ENCODE measurements around the gene SMYD3. TPM values are rescaled to one million over a fixed set of nuclear protein-coding genes. Genes with fewer than 3 reads are reported as not detected.

The SMYD3 gene
- polyA plus RNA-seq, 2 of the 4 experiments (the other 2 are of a cell fraction), result 18.2 to 35.2 TPM

DNA sequence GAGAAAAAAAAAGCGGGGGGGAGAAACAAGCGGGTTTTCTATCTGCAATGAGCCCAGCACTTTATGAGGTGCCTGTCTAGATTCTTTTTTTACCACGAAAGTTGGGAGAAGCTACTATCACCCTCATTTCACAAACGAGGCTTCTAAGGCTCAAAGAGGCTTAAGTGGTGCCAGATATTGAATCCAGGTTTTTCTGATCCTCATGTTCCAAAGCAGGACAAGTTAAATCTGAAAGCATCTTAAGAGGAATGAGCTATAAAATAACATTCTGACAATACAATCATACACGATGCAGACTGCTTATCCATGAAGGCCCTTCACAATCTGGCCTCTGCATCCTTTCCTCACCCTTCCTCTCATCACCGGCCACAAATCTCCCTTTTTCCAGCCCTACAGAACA, 549.1 kb downstream of the SMYD3 start (continued):
- TF ChIP-seq, protein P1, sequence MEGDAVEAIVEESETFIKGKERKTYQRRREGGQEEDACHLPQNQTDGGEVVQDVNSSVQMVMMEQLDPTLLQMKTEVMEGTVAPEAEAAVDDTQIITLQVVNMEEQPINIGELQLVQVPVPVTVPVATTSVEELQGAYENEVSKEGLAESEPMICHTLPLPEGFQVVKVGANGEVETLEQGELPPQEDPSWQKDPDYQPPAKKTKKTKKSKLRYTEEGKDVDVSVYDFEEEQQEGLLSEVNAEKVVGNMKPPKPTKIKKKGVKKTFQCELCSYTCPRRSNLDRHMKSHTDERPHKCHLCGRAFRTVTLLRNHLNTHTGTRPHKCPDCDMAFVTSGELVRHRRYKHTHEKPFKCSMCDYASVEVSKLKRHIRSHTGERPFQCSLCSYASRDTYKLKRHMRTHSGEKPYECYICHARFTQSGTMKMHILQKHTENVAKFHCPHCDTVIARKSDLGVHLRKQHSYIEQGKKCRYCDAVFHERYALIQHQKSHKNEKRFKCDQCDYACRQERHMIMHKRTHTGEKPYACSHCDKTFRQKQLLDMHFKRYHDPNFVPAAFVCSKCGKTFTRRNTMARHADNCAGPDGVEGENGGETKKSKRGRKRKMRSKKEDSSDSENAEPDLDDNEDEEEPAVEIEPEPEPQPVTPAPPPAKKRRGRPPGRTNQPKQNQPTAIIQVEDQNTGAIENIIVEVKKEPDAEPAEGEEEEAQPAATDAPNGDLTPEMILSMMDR (IDR thresholded peaks at IDR 0.05), result no peak
- no peak for TF ChIP-seq TFCP2L1 (CRISPR knock-in tag; IDR thresholded peaks at IDR 0.05)
- no peak for TF ChIP-seq CBX8 (IDR thresholded peaks at IDR 0.05)
- no peak for TF ChIP-seq ZC3H11A (IDR thresholded peaks at IDR 0.05)

- WGBS (ENCODE audit: missing lambda C conversion rate), result 89% methylated on average over 7 of the region's 7 CpGs
- Histone ChIP-seq H3K4me3 (no peak overlapping the region), H3K9me3 (no peaks in the 10 kb centered on the region), H3K4me1 (peaks cover 4% of the 10 kb centered on the region; the same call in 1 of the 3 replicates), H3K4me2 (no peak overlapping the region), H3K27ac (no peak overlapping the region)
- no peak for TF ChIP-seq EHMT2 (IDR thresholded peaks at IDR 0.05; ENCODE audit: low read depth)
- no peak for TF ChIP-seq HOXB5 (CRISPR knock-in tag; IDR thresholded peaks at IDR 0.05)
- TF ChIP-seq CHD2 (IDR thresholded peaks at IDR 0.05; ENCODE audit: low read length, partially characterized antibody), result no peak
- no peak for TF ChIP-seq ZSCAN20 (CRISPR knock-in tag; IDR thresholded peaks at IDR 0.05)
- TF ChIP-seq BCL3 (IDR thresholded peaks at IDR 0.05), result no peak
- TF ChIP-seq FOSL2 (IDR thresholded peaks at IDR 0.05), result no peak
- TF ChIP-seq FOSL2 (CRISPR knock-in tag; IDR thresholded peaks at IDR 0.05), result no peak
- TF ChIP-seq SMC3 (IDR thresholded peaks at IDR 0.05), result no peak
- TF ChIP-seq HEYL (CRISPR knock-in tag; IDR thresholded peaks at IDR 0.05), result no peak
- no peak for TF ChIP-seq CHD4 (IDR thresholded peaks at IDR 0.05; ENCODE audit: borderline replicate concordance)
- TF ChIP-seq, protein P2, sequence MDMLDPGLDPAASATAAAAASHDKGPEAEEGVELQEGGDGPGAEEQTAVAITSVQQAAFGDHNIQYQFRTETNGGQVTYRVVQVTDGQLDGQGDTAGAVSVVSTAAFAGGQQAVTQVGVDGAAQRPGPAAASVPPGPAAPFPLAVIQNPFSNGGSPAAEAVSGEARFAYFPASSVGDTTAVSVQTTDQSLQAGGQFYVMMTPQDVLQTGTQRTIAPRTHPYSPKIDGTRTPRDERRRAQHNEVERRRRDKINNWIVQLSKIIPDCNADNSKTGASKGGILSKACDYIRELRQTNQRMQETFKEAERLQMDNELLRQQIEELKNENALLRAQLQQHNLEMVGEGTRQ (IDR thresholded peaks at IDR 0.05), result no peak
- TF ChIP-seq CEBPB (IDR thresholded peaks at IDR 0.05), result no peak
- TF ChIP-seq, protein P1 (IDR thresholded peaks at IDR 0.05), result no peak
- TF ChIP-seq MYC (IDR thresholded peaks at IDR 0.05; ENCODE audit: borderline replicate concordance, low read length), result no peak
- TF ChIP-seq FOXS1 (CRISPR knock-in tag; IDR thresholded peaks at IDR 0.05), result no peak
- no peak for TF ChIP-seq JUNB (IDR thresholded peaks at IDR 0.05)
- TF ChIP-seq TFCP2L1 (CRISPR knock-in tag; IDR thresholded peaks at IDR 0.05), result no peak
- TF ChIP-seq NFE2L2 (conservative IDR thresholded peaks at IDR 0.05; ENCODE audit: low read length), result no peak
- TF ChIP-seq JUN (IDR thresholded peaks at IDR 0.05), result no peak
- no peak for TF ChIP-seq NR3C1 (IDR thresholded peaks at IDR 0.05)
- no peak for TF ChIP-seq POLR2AphosphoS2 (conservative IDR thresholded peaks at IDR 0.05; ENCODE audit: low read length)
- FAIRE-seq, result no peak
- no peak for ATAC-seq
- DNase-seq (ENCODE audit: low read depth in 1 of 2, low spot score in 1 of 2), result no peak
- POLR2A ChIA-PET, result no interaction called here
- CTCF ChIA-PET, result interaction anchor here (1.4 kb wide), 1 partner anchor 46 kb away, joined by 3 read pairs; no protein-coding TSS in a partner anchor
Measured at GRCh38 chr1:245957427-245957826, 549.7 kb downstream of the SMYD3 start.
